GM13977 (cell line): ENCODE measurements around the gene IGSF22.

Source experiments
- DNase-seq: peaks from one replicate; pipeline ENCODE4 v3.0.0; 2012; ENCODE audit warnings: low spot score
- CTCF ChIP-seq: IDR thresholded peaks from 2 replicates; pipeline ENCODE4 v1.5.1; 2012; ENCODE audit warnings: mild to moderate bottlenecking, control low read depth; ENCODE audit not compliant: insufficient read depth; ENCODE audit errors: extremely low read depth, missing control alignments
- in situ Hi-C: fragments of 300-500 bp; cut with MboI; formaldehyde crosslinking; loops from one replicate; pipeline ENCODE4 v1.12.0; 2022; ENCODE audit warnings: low sequenced_read_pairs, low pct_unique_long_range_greater_than_20kb, mixed read lengths, inconsistent platforms; ENCODE audit not compliant: unreplicated experiment

Gene IGSF22

GRCh38 chr11:18704045-18704645, 21.8 kb downstream of the IGSF22 start:
- DNase-seq = no peak
- in situ Hi-C loops = no loop called here
- TF ChIP-seq CTCF = no peak

- DNase-seq = no peak
- in situ Hi-C loops = no loop called here
- TF ChIP-seq CTCF = no peak
These were observed 22.8 kb downstream of the IGSF22 start for GRCh38 chr11:18703001-18703763.

- in situ Hi-C loops = no loop called here
- TF ChIP-seq CTCF = no peak
- DNase-seq = no peak
These were observed 24.3 kb downstream of the IGSF22 start for GRCh38 chr11:18701614-18702216.

- no peak for DNase-seq
- in situ Hi-C loops = no loop called here
- no peak for TF ChIP-seq CTCF
These were observed 25.1 kb downstream of the IGSF22 start for GRCh38 chr11:18700872-18701271.

GRCh38 chr11:18700375-18700774, 25.6 kb downstream of the IGSF22 start:
- DNase-seq = no peak
- in situ Hi-C loops = no loop called here
- no peak for TF ChIP-seq CTCF

- TF ChIP-seq CTCF = no peak
- DNase-seq = no peak
- in situ Hi-C loops = no loop called here
These were observed 26.1 kb downstream of the IGSF22 start for GRCh38 chr11:18699848-18700261.
